Mucosa of descending colon (tissue), 3 donors: ENCODE results near the gene FOCAD. TPM values are rescaled to one million over a fixed set of nuclear protein-coding genes. Genes with fewer than 3 reads are reported as not detected.

Source experiments
- ATAC-seq: fragments of 200-7000 bp; cut with Tn5 transposase; one replicate; pipeline ENCODE4 v1.9.1; 2020; ENCODE audit warnings: mild to moderate bottlenecking, moderate library complexity
- DNase-seq, 3 donors: peaks; one replicate each; pipeline ENCODE4 v3.0.0-alpha.2; 2020
- H3K36me3 ChIP-seq: fragments of 200-600 bp; one replicate; pipeline ENCODE4 v1.8.0; 2021; ENCODE audit warnings: low read depth, mild to moderate bottlenecking
- H3K4me1 ChIP-seq: fragments of 200-600 bp; one replicate; pipeline ENCODE4 v1.8.0; 2021; ENCODE audit warnings: low read depth, mild to moderate bottlenecking
- H3K4me3 ChIP-seq: fragments of 200-600 bp; one replicate; pipeline ENCODE4 v1.8.0; 2021; ENCODE audit warnings: mild to moderate bottlenecking
- H3K9me3 ChIP-seq: fragments of 200-600 bp; one replicate; pipeline ENCODE4 v1.8.0; 2021; ENCODE audit warnings: mild to moderate bottlenecking
- CTCF ChIP-seq: fragments of 200-600 bp; IDR thresholded peaks from one replicate; pipeline ENCODE4 v1.8.0; 2022; ENCODE audit warnings: antibody characterized with exemption, mild to moderate bottlenecking
- intact Hi-C, 2 donors: fragments of 100-400 bp; cut with DNase I in 1 of 2; cut with micrococcal nuclease in 1 of 2; formaldehyde crosslinking; loops; one replicate each; pipeline versions ENCODE4 v1.11.0 to v1.11.1; 2022; cut with DNase I, micrococcal nuclease
- total RNA-seq, 3 donors: library from RNA; stranded (reverse); fragmentation: NEBNext Ultra II Directional in 2 of 3; extraction: Animal tissue kit (Norgen Biotek cat#: 25700) in 2 of 3; gene quantifications; one replicate each; pipeline versions ENCODE4 v1.2.1 to v1.2.4, GENCODE V29; 2021 to 2023
- donor health status: DM: no; HTN: no; CAD: no; lungs with moderate emphysema.
- donor health status: DM: no; HTN: no; CAD: no.
- donor health status: DM: no; HTN: yes; CAD: no.

The FOCAD gene
- total RNA-seq, 3 donors from 2014 or later, result 26.6 to 30.3 (median 26.9) TPM

GRCh38 chr9:21031091-21031807 lies 347.2 kb downstream of the FOCAD start, which contains the start of gene HACD4:
TSS of gene HACD4 (minus strand) at chr9:21031640. CDS start at chr9:21031590, 50 bp downstream.
- intact Hi-C loops, result no loop called here
- no peaks in the 10 kb centered on the region for H3K4me1 ChIP-seq
- peak; percentile 91 for ATAC-seq
- H3K9me3 ChIP-seq, result no peaks in the 10 kb centered on the region
- no peak within 1 kb of the TSS for H3K4me3 ChIP-seq
- peak; percentile 58 to 79 (median 70) for DNase-seq
- no peaks in the 10 kb centered on the region for H3K36me3 ChIP-seq
- no peak for TF ChIP-seq CTCF

- TF ChIP-seq CTCF, result no peak
- intact Hi-C loops, result no loop called here
- Histone ChIP-seq H3K4me3 (no peak overlapping the region), H3K9me3 (no peaks in the 10 kb centered on the region), H3K4me1 (no peaks in the 10 kb centered on the region), H3K36me3 (no peaks in the 10 kb centered on the region)
- ATAC-seq, result no peak
- no peak for DNase-seq
Observed at GRCh38 chr9:21031808-21032183, 347.7 kb downstream of the FOCAD start.

DNA sequence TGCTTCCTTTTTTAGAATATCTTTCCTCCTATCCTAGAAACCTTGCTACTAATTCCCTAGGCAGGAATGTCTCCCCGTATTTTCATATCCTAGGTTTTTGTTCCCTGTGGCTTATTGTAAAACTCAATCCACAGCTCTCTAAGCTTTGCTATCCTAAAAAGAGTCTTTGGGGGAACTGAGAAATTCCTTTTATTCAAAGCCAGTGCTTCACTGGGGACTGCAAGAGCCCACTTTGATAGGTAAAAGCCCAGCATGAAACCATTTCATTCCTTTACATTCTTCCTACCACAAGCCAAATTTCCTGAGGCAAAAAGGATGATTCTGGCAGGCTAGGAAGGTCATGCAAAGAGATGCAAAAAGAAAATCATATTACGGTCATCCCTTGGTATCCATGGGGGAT lies 353.2 kb downstream of the FOCAD start:
- no peaks in the 10 kb centered on the region for H3K9me3 ChIP-seq
- ATAC-seq, result no peak
- H3K36me3 ChIP-seq, result no peaks in the 10 kb centered on the region
- intact Hi-C loops, result no loop called here
- DNase-seq, result no peak
- H3K4me3 ChIP-seq, result no peak overlapping the region
- no peak for TF ChIP-seq CTCF
- no peaks in the 10 kb centered on the region for H3K4me1 ChIP-seq

- no peak for TF ChIP-seq CTCF
- Histone ChIP-seq H3K36me3 (no peaks in the 10 kb centered on the region), H3K4me3 (no peak overlapping the region), H3K9me3 (no peaks in the 10 kb centered on the region), H3K4me1 (no peaks in the 10 kb centered on the region)
- intact Hi-C loops, result no loop called here
- DNase-seq (no peak), ATAC-seq (no peak)
Observed at GRCh38 chr9:21039302-21039701, 355.2 kb downstream of the FOCAD start.

GRCh38 chr9:21042466-21042865 lies 358.4 kb downstream of the FOCAD start:
- ATAC-seq (no peak), DNase-seq (no peak)
- intact Hi-C loops, result no loop called here
- no peak overlapping the region for H3K4me3 ChIP-seq
- H3K36me3 ChIP-seq, result no peaks in the 10 kb centered on the region
- no peaks in the 10 kb centered on the region for H3K4me1 ChIP-seq
- no peaks in the 10 kb centered on the region for H3K9me3 ChIP-seq
- TF ChIP-seq CTCF, result no peak
